Esophagus squamous epithelium (tissue), 4 donors: Measurements from ENCODE around the gene CALN1.

Experiments used
- POLR2A ChIP-seq, 4 donors: fragments of 450-650 bp; IDR thresholded peaks; one replicate each; pipeline ENCODE4 v1.6.1; 2017; ENCODE audit warnings: antibody characterized with exemption in 4 of 4, mild to moderate bottlenecking in 4 of 4, moderate library complexity in 3 of 4
- TF ChIP-seq, protein P1 (sequence below), 6 experiments: fragments of 450-650 bp in 4 of 6; fragments of 200-600 bp in 2 of 6; sonication (generic) in 2 of 6; IDR thresholded peaks; one replicate each; pipeline ENCODE4 v1.5.1; 2016 to 2019; ENCODE audit warnings: antibody characterized with exemption in 6 of 6, mild to moderate bottlenecking in 4 of 6, moderate library complexity in 4 of 6

DNA sequence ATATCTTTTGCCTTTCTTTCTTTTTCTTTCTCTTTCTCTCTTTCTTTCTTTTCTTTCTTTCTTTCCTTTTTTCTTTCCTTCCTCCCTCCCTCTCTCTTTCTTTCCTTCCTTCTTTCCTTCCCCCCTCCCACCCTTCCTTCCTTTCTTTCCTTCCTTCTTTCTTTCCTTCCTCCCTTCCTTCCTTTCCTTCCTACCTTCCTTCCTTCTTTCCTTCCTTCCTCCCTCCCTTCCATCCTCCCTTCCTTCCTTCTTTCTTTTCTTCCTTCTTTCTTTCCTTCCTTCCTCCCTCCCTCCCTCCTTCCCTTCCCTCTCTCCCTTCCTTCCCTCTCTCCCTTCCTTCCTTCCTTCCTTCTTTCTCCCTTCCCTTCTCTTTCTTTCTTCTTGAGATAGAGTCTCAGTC, 25.5 kb upstream of the CALN1 start:
- TF ChIP-seq, protein P1, sequence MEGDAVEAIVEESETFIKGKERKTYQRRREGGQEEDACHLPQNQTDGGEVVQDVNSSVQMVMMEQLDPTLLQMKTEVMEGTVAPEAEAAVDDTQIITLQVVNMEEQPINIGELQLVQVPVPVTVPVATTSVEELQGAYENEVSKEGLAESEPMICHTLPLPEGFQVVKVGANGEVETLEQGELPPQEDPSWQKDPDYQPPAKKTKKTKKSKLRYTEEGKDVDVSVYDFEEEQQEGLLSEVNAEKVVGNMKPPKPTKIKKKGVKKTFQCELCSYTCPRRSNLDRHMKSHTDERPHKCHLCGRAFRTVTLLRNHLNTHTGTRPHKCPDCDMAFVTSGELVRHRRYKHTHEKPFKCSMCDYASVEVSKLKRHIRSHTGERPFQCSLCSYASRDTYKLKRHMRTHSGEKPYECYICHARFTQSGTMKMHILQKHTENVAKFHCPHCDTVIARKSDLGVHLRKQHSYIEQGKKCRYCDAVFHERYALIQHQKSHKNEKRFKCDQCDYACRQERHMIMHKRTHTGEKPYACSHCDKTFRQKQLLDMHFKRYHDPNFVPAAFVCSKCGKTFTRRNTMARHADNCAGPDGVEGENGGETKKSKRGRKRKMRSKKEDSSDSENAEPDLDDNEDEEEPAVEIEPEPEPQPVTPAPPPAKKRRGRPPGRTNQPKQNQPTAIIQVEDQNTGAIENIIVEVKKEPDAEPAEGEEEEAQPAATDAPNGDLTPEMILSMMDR (IDR thresholded peaks at IDR 0.05) = no peak
- TF ChIP-seq POLR2A (IDR thresholded peaks at IDR 0.05) = no peak
